Left renal cortex interstitium (tissue), 4 donors: ENCODE measurements around the gene TTC39C. TPM values are rescaled to one million over a fixed set of nuclear protein-coding genes. Genes with fewer than 3 reads are reported as not detected.
"Not testable (repeated sequence)": the region's sequence is repeated elsewhere in the genome, so short reads cannot be mapped to it uniquely, and the experiment has no call there.

ENCODE experiments used
- DNase-seq, 4 donors: peaks; one replicate each; pipeline ENCODE4 v3.0.0-alpha.2; 2013; ENCODE audit warnings: low read depth in 4 of 4, low spot score in 2 of 4, missing footprints in 1 of 4
- polyA plus RNA-seq, 4 donors: library from polyadenylated mRNA; unstranded; fragments of 120-200 nt; gene quantifications; one replicate each; pipeline ENCODE4 v1.2.1, GENCODE V29; 2013; ENCODE audit not compliant: insufficient read length in 4 of 4

Gene TTC39C
- polyA plus RNA-seq, 4 donors: 7.5 to 11.0 (median 8.3) TPM

DNA sequence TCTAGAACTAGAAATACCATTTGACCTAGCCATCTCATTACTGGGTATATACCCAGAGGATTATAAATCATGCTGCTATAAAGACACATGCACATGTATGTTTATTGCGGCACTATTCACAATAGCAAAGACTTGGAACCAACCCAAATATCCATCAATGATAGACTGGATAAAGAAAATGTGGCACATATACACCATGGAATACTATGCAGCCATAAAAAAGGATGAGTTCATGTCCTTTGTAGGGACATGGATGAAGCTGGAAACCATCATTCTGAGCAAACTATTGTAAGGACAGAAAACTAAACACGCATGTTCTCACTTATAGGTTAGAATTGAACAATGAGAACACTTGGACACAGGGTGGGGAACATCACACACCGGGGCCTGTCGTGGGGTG lies 60.2 kb downstream of the TTC39C start:
- not testable (repeated sequence) for DNase-seq

DNA sequence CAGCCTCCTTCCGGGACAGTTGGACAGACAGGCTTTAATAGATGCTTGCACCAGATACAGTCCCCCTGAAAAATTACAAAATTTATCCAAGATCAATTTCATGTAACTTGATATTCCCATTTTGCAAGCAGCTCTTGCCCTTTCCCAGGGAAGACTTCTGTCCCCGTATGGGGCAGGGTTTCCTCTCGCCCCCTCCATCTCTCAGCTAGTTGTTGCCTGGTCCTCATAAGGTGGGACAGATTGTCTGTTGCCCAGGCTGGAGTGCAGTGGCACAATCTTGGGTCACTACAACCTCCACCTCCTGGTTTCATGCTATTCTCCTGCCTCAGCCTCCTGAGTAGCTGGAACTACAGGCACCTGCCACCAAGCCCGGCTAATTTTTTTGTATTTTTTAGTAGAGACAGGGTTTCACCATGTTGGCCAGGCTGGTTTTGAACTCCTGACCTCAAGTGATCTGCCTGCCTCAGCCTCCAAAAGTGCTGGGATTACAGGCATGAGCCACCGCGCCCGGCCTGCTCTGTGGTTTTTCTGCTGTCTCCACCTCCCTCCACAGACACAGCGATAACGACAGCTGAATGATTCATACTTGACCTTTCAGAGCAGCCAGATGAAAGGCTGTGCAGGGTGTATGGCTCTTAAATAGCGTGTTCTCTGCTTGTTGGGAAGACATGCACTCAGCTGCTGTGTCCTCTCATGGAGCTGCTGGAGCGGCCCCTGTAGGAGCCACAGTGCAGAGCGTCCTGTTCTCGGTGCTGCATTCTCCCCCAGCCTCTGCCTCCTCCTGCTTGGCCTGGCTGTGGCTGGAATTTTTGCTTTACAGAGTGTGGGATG lies 61.4 kb downstream of the TTC39C start:
- no peak for DNase-seq

- DNase-seq: no peak
Observed at GRCh38 chr18:24076950-24077349, 62.4 kb downstream of the TTC39C start.

DNA sequence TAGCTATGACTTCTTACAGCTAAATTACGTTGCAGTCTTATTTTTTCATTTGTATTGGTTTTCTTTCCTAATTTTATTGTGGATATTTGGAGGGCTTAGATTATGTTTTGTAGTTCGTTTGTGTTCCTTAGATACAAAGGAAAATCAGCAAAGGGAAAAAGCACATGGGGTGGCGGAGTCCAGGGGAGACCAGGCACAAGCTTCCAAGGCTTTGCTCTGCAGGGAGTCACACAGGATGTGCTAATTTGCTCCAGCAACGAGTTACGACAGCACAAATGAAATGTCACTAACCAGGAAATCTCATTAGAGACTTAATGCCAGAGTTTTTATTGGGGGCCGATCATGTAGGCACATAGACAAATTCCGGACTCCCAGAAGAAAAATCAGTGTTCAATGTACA lies 63.8 kb downstream of the TTC39C start:
- no peak for DNase-seq

DNA sequence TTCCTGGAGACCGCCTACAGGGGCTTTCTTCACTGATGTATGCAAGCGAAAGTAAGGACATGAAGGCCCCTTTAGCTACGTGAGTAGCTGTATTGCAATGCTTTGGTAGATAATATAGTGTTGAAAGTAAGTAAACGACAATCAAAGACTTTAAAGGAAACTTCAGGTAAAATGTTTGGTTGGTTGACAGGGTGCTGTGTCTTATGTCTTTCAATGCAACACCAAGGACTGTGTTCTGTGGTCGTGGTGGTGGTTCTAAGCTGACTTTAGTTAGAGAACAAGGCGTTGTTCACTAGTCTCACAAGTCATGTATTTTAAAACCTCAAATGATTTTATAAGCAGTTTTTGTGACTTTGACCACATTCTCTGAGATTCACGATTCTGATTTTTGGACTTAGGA lies 66.3 kb downstream of the TTC39C start:
- DNase-seq: no peak

- DNase-seq: no peak
Observed at GRCh38 chr18:24083550-24083949, 69.0 kb downstream of the TTC39C start.

DNA sequence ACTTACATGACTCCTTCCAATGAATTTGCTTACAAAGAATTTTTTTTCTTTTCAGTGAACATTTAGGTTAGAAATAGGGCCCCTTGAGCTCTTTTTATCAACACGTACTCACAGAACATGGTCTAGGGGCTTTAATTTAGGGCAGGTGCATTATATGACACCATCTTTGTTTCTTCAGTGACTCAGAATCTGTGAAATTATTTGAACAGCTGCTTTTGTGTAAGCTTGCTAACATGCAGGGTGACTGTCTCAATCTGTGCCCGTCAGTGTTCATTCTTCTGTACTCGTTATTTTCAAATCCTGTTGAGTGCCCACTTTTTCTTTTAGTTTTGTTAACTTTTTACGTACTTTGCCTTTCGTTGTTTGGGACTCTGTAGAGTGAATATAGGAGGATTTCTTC lies 71.5 kb downstream of the TTC39C start:
- no peak for DNase-seq

DNA sequence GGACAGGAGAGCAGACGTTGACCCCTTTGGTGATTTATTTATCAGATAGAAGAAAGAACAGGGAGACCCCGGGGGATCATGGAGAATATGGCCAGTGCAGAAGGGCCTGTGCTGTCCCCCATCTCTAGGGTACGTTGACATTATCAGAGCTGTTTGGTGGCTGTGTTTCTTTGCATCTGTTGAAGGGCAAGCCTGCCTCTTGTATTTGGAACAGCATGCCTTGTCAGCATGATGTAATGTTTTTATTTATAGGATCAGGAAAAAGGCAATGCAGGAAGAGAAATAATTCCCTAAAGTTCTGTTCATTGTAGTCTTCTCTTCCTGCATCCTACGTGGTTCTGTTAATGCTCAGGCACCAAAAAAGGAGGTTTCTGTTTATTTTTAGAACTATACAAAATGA lies 74.5 kb downstream of the TTC39C start:
- no peak for DNase-seq

DNA sequence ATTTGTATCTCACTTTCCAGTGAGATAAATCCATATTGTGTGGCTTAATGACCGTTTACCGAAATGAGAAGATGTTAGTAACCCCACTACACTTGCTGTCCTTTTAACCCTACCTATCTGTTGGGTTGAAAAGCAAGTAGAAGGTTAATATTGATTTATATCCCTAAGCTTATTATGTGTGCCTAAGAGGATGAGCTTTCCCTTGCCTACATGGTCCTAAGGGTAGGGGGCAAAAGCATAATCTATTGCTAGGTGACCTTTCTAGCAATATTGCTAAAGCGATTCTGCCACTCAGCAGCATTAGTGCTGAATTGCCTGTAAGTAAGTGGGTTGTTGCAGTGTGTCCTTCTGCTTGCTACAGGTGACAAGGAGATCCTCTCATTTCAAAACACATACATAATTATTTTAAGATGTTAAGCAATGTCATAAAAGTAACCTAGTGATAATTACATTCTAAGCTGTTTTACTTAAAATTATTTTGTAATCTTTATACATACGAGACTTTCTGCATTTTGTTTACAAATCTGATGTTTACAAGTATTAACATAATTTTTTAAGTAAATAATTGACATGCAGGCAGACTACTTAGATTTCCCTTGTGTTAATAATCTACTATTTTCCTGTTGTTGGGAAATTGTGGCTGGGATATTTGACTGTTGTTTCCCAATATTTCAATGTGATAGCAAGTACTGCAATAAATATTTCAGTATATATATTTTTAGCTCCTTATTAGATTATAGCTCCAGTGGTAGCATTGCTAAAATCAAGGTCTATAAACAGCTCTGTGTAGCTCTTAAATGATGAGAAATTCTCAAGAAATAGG lies 75.2 kb downstream of the TTC39C start:
- no peak for DNase-seq

- no peak for DNase-seq
Observed at GRCh38 chr18:24090876-24091275, 76.3 kb downstream of the TTC39C start.

DNA sequence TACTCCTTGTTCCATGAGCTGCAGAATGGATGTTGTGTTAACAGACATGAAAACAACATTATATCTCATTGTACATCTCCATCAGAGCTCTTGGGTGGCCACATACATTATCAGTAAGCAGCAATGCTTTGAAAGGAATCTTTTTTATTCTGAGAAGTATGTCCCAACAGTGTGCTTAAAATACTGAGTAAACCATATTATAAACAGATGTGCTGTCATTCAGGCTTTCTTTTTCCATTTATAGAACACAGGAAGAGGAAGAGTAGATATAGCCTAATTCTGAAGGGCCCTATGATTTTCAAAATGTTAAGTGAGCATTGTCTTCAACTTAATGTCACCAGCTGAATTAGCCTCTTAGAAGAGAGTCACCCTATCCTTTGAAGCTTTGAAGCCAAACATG lies 80.0 kb downstream of the TTC39C start:
- DNase-seq: no peak

- DNase-seq: no peak
Observed at GRCh38 chr18:24095976-24096375, 81.4 kb downstream of the TTC39C start.

GRCh38 chr18:24103320-24104021 lies 88.9 kb downstream of the TTC39C start:
- DNase-seq: peak in 1 of 4 donors; percentile 1

DNA sequence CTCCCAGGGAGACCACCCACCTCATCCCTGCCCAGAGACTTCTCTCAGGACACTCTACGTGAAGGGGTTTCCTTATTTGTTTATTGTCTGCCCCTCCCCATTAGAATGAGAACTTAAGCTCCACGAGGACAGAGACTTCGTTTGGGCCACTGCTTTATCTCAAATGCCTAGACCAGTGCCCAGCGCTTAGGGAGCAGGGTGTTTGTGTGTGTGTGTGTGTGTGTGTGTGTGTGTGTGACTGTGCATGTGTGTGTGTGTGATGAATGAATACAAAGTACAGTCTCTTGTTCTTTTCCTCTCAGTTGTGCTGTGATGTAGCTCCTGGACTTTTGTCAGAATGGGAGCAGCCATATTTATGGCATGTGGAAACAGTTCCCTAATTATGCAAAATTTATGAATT lies 89.9 kb downstream of the TTC39C start:
- DNase-seq: no peak

DNA sequence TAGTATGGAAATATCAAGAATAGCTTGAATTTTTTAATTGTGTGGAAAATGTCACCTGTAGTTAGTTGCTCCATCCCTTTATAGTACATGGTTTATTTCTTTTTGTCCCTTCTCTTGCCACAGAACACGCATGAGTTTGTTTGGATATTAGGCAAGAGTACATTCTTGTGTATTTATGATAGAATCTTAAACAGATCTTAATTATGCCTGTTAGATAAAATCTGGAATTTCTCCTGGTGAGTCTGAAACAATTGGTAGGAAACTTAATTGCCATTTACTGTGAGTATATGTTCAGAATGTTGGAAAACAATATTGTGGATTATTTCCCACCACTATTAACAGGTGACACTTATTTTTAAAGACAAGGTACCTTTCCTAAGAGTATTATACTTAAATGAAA lies 94.1 kb downstream of the TTC39C start:
- no peak for DNase-seq

GRCh38 chr18:24111936-24112335 lies 97.4 kb downstream of the TTC39C start:
- no peak for DNase-seq

DNA sequence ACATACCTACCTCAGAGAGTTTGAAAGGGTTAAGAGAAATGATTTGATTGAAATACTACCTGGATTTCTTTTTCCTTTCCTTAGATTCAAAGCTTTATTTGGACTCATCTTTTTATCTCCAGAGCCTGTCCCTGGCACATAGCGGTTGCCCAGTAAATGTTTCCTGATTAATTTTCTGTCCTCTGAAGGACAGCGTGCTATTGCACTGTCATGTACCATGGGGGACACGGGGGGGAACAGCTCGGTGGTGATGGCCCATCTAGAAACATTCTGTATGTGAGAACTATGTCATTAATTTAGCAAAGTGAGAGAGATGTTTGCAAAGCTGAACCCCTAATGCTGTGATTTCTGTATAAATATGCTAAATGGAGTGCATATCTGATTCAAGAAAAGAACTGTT lies 97.9 kb downstream of the TTC39C start:
- no peak for DNase-seq

DNA sequence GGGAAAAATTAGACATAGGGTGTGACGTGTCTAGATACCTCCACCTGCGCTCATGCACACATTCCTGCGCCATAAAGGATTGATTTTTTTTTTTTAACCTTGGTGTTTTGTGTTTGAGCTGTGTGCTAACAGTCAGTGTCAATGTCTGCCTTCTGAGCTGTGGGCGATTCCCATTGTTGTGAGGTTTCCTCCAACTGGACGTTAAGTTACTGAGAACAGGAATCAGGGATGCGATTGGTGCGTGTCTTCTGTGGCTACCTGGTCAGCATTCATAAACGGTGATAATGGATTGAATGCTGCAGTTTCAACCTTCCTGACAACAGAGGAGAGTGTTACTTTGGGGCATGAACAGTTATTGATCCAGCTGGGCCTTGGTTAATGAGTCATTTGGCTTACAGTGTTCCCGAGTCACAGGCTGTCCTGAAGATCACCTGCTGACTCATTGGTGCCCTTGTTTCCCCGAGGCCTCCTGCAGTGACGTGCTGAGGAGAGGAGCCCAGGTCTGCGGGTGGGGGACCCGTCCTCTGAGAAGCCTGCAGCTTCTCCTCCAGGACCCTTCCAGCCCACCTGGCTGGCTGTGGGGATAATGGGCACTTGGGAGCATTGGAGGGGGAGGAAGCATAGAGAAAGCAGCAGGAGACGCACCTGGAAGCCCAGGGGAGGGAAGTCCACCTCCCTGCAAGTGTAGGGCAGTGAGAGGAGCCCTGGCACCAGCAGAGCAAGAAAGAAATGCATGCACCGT lies 98.5 kb downstream of the TTC39C start:
- DNase-seq: no peak

DNA sequence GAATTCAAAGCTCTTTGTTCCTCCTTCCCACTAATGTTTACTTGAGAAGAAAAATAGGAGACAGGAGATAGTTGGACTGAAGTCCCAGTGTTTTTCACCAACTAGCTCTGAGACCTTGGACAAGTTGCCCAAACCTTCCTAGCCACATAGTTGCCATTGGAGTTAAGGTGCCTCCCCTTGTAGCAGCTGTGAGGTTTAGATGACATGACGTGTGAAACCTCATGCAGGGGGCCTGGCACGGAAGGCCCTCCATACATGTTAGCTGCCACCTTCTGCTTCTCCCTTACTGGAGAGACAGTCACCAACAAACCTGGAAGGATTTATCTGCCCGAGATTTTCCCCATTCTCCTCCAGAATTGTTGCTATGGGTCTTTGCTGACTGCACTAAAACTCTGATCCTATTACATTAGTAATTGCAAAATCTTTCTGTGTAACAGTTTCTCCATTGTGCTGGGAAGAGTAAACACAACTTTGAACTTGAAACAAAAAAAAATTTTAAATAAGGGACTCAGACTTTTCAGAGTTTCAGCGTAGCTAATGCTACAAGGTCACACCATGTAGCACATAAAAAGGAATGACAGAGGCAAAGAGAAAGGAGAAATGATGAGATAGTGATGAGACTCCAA lies 100.5 kb downstream of the TTC39C start:
- DNase-seq: no peak

GRCh38 chr18:24115628-24116027 lies 101.1 kb downstream of the TTC39C start:
- no peak for DNase-seq
